Brain microvascular endothelial cell (primary cell): Measurements from ENCODE around the gene MLLT1.

Experiments used
- DNase-seq: peaks from one replicate; pipeline ENCODE4 v3.0.0-alpha.2; 2020
- H3K27ac ChIP-seq: fragments of 250-450 bp; sonication (Bioruptor Pico); 2 replicates; pipeline ENCODE4 v1.5.1; 2020; ENCODE audit warnings: mild to moderate bottlenecking, moderate library complexity
- H3K27me3 ChIP-seq: fragments of 250-450 bp; sonication (Bioruptor Pico); replicated peaks from 2 replicates; pipeline ENCODE4 v1.5.1; 2020; ENCODE audit warnings: mild to moderate bottlenecking
- H3K36me3 ChIP-seq: fragments of 250-450 bp; sonication (Bioruptor Pico); replicated peaks from 2 replicates; pipeline ENCODE4 v1.5.1; 2020; ENCODE audit warnings: mild to moderate bottlenecking
- H3K4me3 ChIP-seq: 2 replicates; pipeline ENCODE4 v1.5.1; 2011; ENCODE audit warnings: low read depth, mild to moderate bottlenecking, control low read depth, low read length, moderate library complexity
- CTCF ChIP-seq: IDR thresholded peaks from 2 replicates; pipeline ENCODE4 v1.5.1; 2011; ENCODE audit warnings: low read depth, mild to moderate bottlenecking, moderate library complexity, low read length, control low read depth, inconsistent platforms; ENCODE audit errors: missing control alignments
- in situ Hi-C: cut with HindIII; loops from 2 replicates; pipeline ENCODE4 v1.10.0; 2017; ENCODE audit warnings: low sequenced_read_pairs, low pct_ligation_motif_present

MLLT1 gene

GRCh38 chr19:6216236-6216995 lies 63.4 kb downstream of the MLLT1 start:
- DNase-seq, result no peak
- no peak overlapping the region for H3K27ac ChIP-seq
- in situ Hi-C loops, result no loop called here
- peaks cover 15% of the 10 kb centered on the region for H3K36me3 ChIP-seq
- no peak for TF ChIP-seq CTCF
- H3K4me3 ChIP-seq, result no peak overlapping the region
- no peaks in the 10 kb centered on the region for H3K27me3 ChIP-seq

- in situ Hi-C loops, result no loop called here
- no peak for DNase-seq
- no peak overlapping the region for H3K4me3 ChIP-seq
- peaks cover 11% of the 10 kb centered on the region for H3K36me3 ChIP-seq
- H3K27ac ChIP-seq, result no peak overlapping the region
- no peaks in the 10 kb centered on the region for H3K27me3 ChIP-seq
- TF ChIP-seq CTCF, result no peak
These were observed 64.0 kb downstream of the MLLT1 start for GRCh38 chr19:6215701-6216235.

GRCh38 chr19:6214881-6215541 lies 64.8 kb downstream of the MLLT1 start:
- Histone ChIP-seq H3K4me3 (no peak overlapping the region), H3K27ac (no peak overlapping the region), H3K27me3 (no peaks in the 10 kb centered on the region), H3K36me3 (peaks cover 11% of the 10 kb centered on the region)
- TF ChIP-seq CTCF, result no peak
- DNase-seq, result no peak
- in situ Hi-C loops, result no loop called here

- in situ Hi-C loops, result no loop called here
- no peak for DNase-seq
- peaks cover 8% of the 10 kb centered on the region for H3K36me3 ChIP-seq
- no peak overlapping the region for H3K27ac ChIP-seq
- no peaks in the 10 kb centered on the region for H3K27me3 ChIP-seq
- H3K4me3 ChIP-seq, result no peak overlapping the region
- no peak for TF ChIP-seq CTCF
These were observed 65.8 kb downstream of the MLLT1 start for GRCh38 chr19:6213696-6214641.

- peaks cover 8% of the 10 kb centered on the region for H3K36me3 ChIP-seq
These were observed 66.5 kb downstream of the MLLT1 start for GRCh38 chr19:6213266-6213595.

More at GRCh38 chr19:6213266-6213595, 66.5 kb downstream of the MLLT1 start:
- H3K27me3 ChIP-seq, result no peaks in the 10 kb centered on the region
- no peak overlapping the region for H3K27ac ChIP-seq
- no peak for TF ChIP-seq CTCF
- in situ Hi-C loops, result no loop called here
- H3K4me3 ChIP-seq, result no peak overlapping the region
- DNase-seq, result no peak
